Cardiac fibroblast (primary cell): ENCODE results near the gene HDAC4.
A peak's percentile ranks its signal among the peaks of the same experiment; 100 is the strongest.

ENCODE experiments used
- DNase-seq, 2 donors: peaks; one replicate each; pipeline versions ENCODE4 v3.0.0 to v3.0.0-alpha.2; 2010; ENCODE audit warnings: low read depth in 2 of 2
- H3K4me3 ChIP-seq, 2 donors: replicated peaks in 1 of 2; 1 replicate in 1 of 2; 2 replicates in 1 of 2; pipeline ENCODE4 v1.5.1; 2011; ENCODE audit warnings: low read depth in 2 of 2, low read length in 2 of 2, mild to moderate bottlenecking in 2 of 2, moderate library complexity in 1 of 2
- CTCF ChIP-seq: IDR thresholded peaks from one replicate; pipeline ENCODE4 v1.5.1; 2011; ENCODE audit warnings: low read depth, mild to moderate bottlenecking, low read length, inconsistent platforms

HDAC4 gene

GRCh38 chr2:239025951-239026461 is 374.8 kb downstream of the HDAC4 start:
- DNase-seq = no peak
- TF ChIP-seq CTCF = no peak

GRCh38 chr2:239025096-239025801 is 375.6 kb downstream of the HDAC4 start:
- H3K4me3 ChIP-seq = no peak overlapping the region
- peak; percentile 57 to 67 for DNase-seq
- TF ChIP-seq CTCF = no peak

More at GRCh38 chr2:239025951-239026461, 374.8 kb downstream of the HDAC4 start:
- no peak overlapping the region for H3K4me3 ChIP-seq

GRCh38 chr2:239024226-239024625 is 376.6 kb downstream of the HDAC4 start:
- no peak for TF ChIP-seq CTCF
- DNase-seq = no peak
- no peak overlapping the region for H3K4me3 ChIP-seq

- H3K4me3 ChIP-seq = no peak overlapping the region
- DNase-seq = no peak
- no peak for TF ChIP-seq CTCF
These were observed 378.2 kb downstream of the HDAC4 start for GRCh38 chr2:239022437-239023260.

GRCh38 chr2:239021651-239022436 is 379.0 kb downstream of the HDAC4 start:
- H3K4me3 ChIP-seq = no peak overlapping the region
- DNase-seq = no peak
- TF ChIP-seq CTCF = no peak

- no peak for DNase-seq
- TF ChIP-seq CTCF = no peak
- H3K4me3 ChIP-seq = no peak overlapping the region
These were observed 379.6 kb downstream of the HDAC4 start for GRCh38 chr2:239021224-239021623.
